Measurements from ENCODE around the gene CSTA.
"Not testable (repeated sequence)": the region's sequence is repeated elsewhere in the genome, so short reads cannot be mapped to it uniquely, and the experiment has no call there.

CSTA gene

DNA sequence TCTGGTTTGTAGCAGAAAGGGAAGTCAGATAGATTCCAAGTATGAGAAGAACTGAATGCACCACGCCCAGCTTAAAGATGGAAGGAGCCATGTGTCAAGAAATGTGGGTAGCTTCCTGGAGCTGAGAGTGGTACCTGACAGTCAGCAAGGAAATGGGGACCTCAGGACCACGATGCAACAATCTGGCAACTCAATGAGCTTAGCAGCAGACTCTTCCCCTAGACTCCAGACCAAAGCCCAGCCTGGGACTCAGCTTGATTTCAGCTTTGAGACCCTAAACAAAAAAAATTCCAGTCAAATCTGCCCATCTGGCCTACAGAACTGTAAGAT lies 33.6 kb downstream of the CSTA start:
- no peak for DNase-seq (ENCODE audit: extremely low read depth, low read depth)
- TF ChIP-seq, protein P1, sequence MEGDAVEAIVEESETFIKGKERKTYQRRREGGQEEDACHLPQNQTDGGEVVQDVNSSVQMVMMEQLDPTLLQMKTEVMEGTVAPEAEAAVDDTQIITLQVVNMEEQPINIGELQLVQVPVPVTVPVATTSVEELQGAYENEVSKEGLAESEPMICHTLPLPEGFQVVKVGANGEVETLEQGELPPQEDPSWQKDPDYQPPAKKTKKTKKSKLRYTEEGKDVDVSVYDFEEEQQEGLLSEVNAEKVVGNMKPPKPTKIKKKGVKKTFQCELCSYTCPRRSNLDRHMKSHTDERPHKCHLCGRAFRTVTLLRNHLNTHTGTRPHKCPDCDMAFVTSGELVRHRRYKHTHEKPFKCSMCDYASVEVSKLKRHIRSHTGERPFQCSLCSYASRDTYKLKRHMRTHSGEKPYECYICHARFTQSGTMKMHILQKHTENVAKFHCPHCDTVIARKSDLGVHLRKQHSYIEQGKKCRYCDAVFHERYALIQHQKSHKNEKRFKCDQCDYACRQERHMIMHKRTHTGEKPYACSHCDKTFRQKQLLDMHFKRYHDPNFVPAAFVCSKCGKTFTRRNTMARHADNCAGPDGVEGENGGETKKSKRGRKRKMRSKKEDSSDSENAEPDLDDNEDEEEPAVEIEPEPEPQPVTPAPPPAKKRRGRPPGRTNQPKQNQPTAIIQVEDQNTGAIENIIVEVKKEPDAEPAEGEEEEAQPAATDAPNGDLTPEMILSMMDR (IDR thresholded peaks at IDR 0.05; ENCODE audit: low read depth, low read length): no peak

DNA sequence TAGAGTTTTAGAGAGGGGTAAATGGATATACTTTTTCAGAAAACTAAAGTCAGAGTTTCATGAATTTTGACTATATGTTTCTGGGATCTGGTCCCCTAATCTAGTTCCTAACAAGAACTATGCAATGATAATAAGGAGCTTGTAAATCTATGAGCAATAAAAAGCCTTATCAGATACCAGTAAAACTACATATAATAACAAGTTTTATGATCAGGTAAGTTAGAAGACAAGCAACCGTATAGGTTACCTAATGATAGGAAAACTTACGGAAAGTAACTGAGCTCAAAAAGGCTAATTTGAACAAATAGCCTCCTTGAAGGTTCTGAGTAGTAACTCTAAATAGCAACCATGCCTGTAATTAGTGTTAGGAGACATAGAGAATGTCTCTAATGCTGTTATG lies 37.0 kb downstream of the CSTA start:
- TF ChIP-seq, protein P1 (IDR thresholded peaks at IDR 0.05; ENCODE audit: low read depth, low read length): no peak
- DNase-seq (ENCODE audit: extremely low read depth, low read depth): no peak

DNA sequence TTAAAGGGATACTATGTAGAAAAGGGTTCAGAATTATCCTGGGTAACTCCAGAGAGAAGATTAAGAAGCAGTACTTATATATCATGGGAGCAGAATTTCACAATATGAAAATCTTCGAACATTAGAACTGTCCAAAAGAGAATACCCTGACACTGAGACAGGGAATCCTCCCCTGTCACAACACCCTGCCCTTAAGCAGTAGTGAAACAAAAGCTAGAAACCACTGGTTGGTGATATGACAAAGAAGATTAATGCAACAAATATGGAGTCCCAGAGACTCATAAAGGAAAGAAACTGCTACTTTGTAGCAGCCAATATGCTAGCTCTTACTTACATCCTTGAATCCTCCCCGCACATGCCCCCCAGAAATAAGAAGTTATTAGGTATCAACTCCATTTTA lies 39.4 kb downstream of the CSTA start:
- DNase-seq (ENCODE audit: extremely low read depth, low read depth): no peak
- TF ChIP-seq, protein P1 (IDR thresholded peaks at IDR 0.05; ENCODE audit: low read depth, low read length): no peak

DNA sequence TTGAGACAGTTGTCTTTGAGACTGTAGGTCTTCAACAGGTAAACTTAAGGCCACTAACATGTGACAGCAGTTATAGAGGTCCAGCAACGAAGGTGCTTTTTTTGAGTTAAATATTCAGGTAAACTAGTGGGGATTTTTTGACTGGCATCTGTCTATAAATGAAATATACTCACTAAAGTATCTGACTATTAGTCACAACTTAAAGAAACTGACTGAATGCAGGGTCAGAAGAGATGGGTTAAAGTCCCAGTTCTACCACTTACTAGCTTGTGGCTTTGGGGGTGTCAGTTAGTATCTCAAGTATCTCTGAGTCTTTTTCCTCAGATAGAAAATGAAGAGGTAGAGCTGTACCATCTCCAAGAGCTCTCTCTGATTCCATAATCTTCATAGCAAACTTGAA lies 40.0 kb downstream of the CSTA start:
- TF ChIP-seq, protein P1 (IDR thresholded peaks at IDR 0.05; ENCODE audit: low read depth, low read length): no peak
- no peak for DNase-seq (ENCODE audit: extremely low read depth, low read depth)

DNA sequence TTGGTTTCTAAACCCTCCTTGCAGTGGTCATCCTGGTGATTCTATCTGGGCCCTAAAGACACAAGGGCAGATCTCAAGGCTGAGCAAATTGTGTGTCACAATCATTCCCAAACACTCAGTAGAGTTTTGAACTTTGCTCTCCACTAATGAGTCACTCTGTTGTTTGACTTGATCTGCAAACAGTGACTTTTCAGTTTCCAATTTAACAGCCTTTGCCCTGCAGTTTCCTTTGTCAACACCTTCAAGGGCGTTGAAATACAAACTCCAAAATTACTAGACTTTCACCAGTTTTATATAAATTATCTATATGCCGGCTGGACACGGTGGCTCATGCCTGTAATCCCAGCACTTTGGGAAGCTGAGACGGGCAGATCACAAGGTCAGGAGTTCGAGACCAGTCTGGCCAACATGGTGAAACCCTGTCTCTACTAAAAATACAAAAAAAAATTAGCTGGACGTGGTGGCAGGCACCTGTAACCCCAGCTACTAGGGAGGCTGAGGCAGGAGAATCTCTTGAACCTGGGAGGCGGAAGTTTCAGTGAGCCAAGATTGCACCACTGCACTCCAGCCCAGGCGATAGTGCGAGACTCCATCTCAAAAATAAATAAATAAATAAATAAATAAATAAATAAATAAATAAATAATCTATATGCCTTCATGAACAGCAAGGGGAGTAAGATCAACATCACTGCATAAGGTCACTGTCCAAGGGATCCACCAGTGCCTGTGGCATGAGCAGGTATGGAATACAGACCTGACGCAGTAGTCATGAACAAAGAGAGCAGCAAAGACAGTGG lies 40.7 kb downstream of the CSTA start:
- DNase-seq (ENCODE audit: extremely low read depth, low read depth): not testable (repeated sequence)

DNA sequence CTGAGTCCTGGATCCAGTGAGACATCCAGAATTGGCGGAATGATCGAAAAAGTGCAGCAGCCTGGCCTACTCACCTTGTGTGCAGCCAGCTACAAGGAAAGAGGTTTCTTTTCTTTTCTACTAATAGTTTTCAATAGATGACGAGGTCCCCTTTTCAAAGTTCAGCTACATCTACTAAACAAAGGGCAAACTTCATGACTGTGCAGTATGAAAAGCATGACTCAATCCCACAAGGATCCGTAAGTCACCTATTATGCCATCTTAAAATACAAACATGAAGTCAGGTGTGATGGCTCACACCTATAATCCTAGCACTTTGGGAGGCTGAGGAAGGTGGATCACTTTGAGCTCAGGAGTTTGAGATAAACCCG lies 41.3 kb downstream of the CSTA start:
- DNase-seq (ENCODE audit: extremely low read depth, low read depth): no peak
- TF ChIP-seq, protein P1 (IDR thresholded peaks at IDR 0.05; ENCODE audit: low read depth, low read length): no peak

DNA sequence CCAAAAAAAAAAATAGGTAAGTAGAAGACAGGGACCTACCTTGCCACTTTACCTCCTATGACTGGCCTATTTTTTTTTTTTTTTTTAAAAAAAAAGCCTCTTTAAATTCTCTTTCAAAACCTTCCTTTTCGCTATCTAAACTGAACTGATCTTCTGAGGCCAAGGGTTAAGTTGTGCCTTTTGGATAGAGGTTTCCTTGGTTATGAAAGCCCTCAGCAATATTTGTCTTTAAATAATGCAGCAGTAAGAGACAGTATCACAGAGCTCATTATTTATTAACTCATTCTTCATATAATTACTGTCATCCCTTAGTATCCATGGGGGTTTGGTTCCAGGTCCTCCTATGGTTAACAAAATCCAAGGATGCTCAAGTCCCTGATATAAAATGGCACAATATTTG lies 49.0 kb downstream of the CSTA start:
- DNase-seq (ENCODE audit: extremely low read depth, low read depth): no peak
- TF ChIP-seq, protein P1 (IDR thresholded peaks at IDR 0.05; ENCODE audit: low read depth, low read length): no peak

DNA sequence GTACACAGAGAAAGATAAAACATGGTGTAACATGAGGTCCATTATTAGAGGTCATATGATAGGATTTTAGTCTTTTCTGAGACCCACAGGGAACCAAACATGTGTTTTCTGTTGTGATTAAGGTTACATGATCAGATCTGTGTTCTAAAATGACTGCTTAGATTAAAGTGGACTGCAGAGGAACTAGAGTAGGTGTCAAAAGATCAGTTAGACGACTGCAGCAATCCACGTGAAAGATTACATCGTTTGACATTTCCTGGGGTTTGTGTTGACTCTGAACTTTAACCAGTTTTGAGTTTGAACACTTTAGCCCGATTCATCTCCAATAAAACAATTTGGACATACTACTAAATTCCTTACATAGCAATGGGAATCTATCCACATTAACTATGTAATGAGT lies 52.9 kb downstream of the CSTA start:
- no peak for DNase-seq (ENCODE audit: extremely low read depth, low read depth)
- TF ChIP-seq, protein P1 (IDR thresholded peaks at IDR 0.05; ENCODE audit: low read depth, low read length): no peak
